K562 (cell line): ENCODE measurements around the gene EFNA2. TPM values are rescaled to one million over a fixed set of nuclear protein-coding genes. Genes with fewer than 3 reads are reported as not detected.

Experiments used
- ATF2 ChIP-seq: sonication (generic); formaldehyde crosslinking; IDR thresholded peaks from 2 replicates; pipeline ENCODE4 v1.8.1; 2022; ENCODE audit warnings: missing genetic modification reagents
- DMBX1 ChIP-seq: fragments of 250-450 bp; sonication (Bioruptor Pico); IDR thresholded peaks from 2 replicates; pipeline ENCODE4 v1.8.0; 2022; ENCODE audit warnings: inconsistent platforms, mild to moderate bottlenecking, moderate library complexity, borderline replicate concordance
- ELF1 ChIP-seq: fragments of 200-800 bp; sonication (Bioruptor generic); IDR thresholded peaks from 2 replicates; pipeline ENCODE4 v1.6.1; 2016; ENCODE audit warnings: missing genetic modification characterization, missing compliant biosample characterization
- GABPB1 ChIP-seq: sonication (generic); formaldehyde crosslinking; IDR thresholded peaks from 2 replicates; pipeline ENCODE4 v1.8.0; 2022; ENCODE audit warnings: mild to moderate bottlenecking, missing genetic modification reagents
- HNRNPLL ChIP-seq: fragments of 200-400 bp; formaldehyde crosslinking; IDR thresholded peaks from 2 replicates; pipeline ENCODE4 v1.6.1; 2017; ENCODE audit warnings: low read length, low read depth, mild to moderate bottlenecking; ENCODE audit not compliant: poor library complexity, severe bottlenecking
- IRF1 ChIP-seq: sonication (generic); formaldehyde crosslinking; IDR thresholded peaks from 2 replicates; pipeline ENCODE4 v1.8.0; 2022; ENCODE audit warnings: missing genetic modification reagents, mild to moderate bottlenecking, borderline replicate concordance
- IRF2 ChIP-seq: sonication (generic); formaldehyde crosslinking; IDR thresholded peaks from 2 replicates; pipeline ENCODE4 v1.8.1; 2022; ENCODE audit warnings: mild to moderate bottlenecking, missing genetic modification reagents
- MCM2 ChIP-seq: fragments of 450-650 bp; IDR thresholded peaks from 2 replicates; pipeline ENCODE4 v1.6.1; 2017; ENCODE audit warnings: low read depth, mild to moderate bottlenecking
- MXI1 ChIP-seq: IDR thresholded peaks from 2 replicates; pipeline ENCODE4 v1.6.1; 2011; ENCODE audit warnings: low read depth, mild to moderate bottlenecking, improper control_type of control experiment, low read length
- NR4A1 ChIP-seq, 2 experiments: fragments of 250-450 bp in 1 of 2; fragments of 450-650 bp in 1 of 2; sonication (Bioruptor Pico) in 1 of 2; IDR thresholded peaks; 2 replicates each; pipeline versions ENCODE4 v1.4.0 to v1.6.1; 2016 to 2020; ENCODE audit warnings: mild to moderate bottlenecking in 2 of 2, missing compliant biosample characterization in 1 of 2, missing genetic modification characterization in 1 of 2, moderate library complexity in 1 of 2
- SRSF3 ChIP-seq: fragments of 200-400 bp; formaldehyde crosslinking; IDR thresholded peaks from 2 replicates; pipeline ENCODE4 v1.6.1; 2016; ENCODE audit warnings: mild to moderate bottlenecking, low read length, moderate library complexity; ENCODE audit not compliant: insufficient read depth
- ZNF197 ChIP-seq: fragments of 200-800 bp; sonication (Bioruptor generic); IDR thresholded peaks from 2 replicates; pipeline ENCODE4 v1.6.1; 2016; ENCODE audit warnings: low read depth, missing genetic modification characterization, missing compliant biosample characterization
- ZNF23 ChIP-seq: fragments of 250-450 bp; sonication (Bioruptor Pico); IDR thresholded peaks from 2 replicates; pipeline ENCODE4 v1.4.0; 2020; ENCODE audit warnings: mild to moderate bottlenecking
- ZNF384 ChIP-seq: IDR thresholded peaks from 2 replicates; pipeline ENCODE4 v1.6.1; 2012; ENCODE audit warnings: low read depth, low read length, improper control_type of control experiment
- ZNF583 ChIP-seq: fragments of 250-450 bp; sonication (Bioruptor Pico); IDR thresholded peaks from 2 replicates; pipeline ENCODE4 v1.4.0; 2020
- ZSCAN29 ChIP-seq: fragments of 450-650 bp; IDR thresholded peaks from 2 replicates; pipeline ENCODE4 v1.6.1; 2017
- polyA plus RNA-seq, 8 experiments: library from polyadenylated mRNA; depleted of rRNA in 4 of 8; stranded (reverse) in 5 of 8; unstranded in 3 of 8; fragments of >200 nt; fragmentation: Nextera tagmentation in 2 of 8; fragmentation: Illumina TruSeq in 1 of 8; extraction: Ambion mirVana in 2 of 8; extraction: Trizol in 1 of 8; gene quantifications; 2 replicates each; pipeline versions ENCODE4 v1.2.1 to v1.2.3, GENCODE V29; 2011 to 2014; ENCODE audit warnings: inconsistent platforms in 1 of 8, missing spikeins in 1 of 8
- total RNA-seq, 7 experiments: library from RNA; depleted of rRNA in 6 of 7; stranded (reverse); fragments of >200 nt in 6 of 7; fragmentation: Illumina TruSeq in 2 of 7; extraction: Trizol in 2 of 7; gene quantifications; 2 replicates each; pipeline versions ENCODE4 v1.2.1 to v1.2.3, GENCODE V29; 2011 to 2021; ENCODE audit warnings: low replicate concordance in 1 of 7
- TF ChIP-seq, protein P1 (sequence below): fragments of 450-650 bp; IDR thresholded peaks from 2 replicates; pipeline ENCODE4 v1.7.1; 2018; ENCODE audit warnings: mild to moderate bottlenecking, low read depth; ENCODE audit not compliant: partially characterized antibody
- TF ChIP-seq, protein P2 (sequence below): fragments of 250-450 bp; sonication (Bioruptor Pico); IDR thresholded peaks from 2 replicates; pipeline ENCODE4 v1.9.0; 2021; ENCODE audit warnings: mild to moderate bottlenecking, inconsistent platforms
- TF ChIP-seq, protein P3 (sequence below): fragments of 450-650 bp; IDR thresholded peaks from 2 replicates; pipeline ENCODE4 v1.6.1; 2016; ENCODE audit warnings: missing biosample characterization, missing genetic modification characterization

EFNA2 gene
- total and polyA plus RNA-seq, 9 of the 15 experiments (the other 6 are each of a cell fraction or from before 2014, with no cell fraction given), result 0.11 to 0.44 (median 0.15) TPM; not detected in 6

GRCh38 chr19:1275260-1275975 is 10.3 kb upstream of the EFNA2 start, which contains the start of gene FAM174C (continued):
- TF ChIP-seq, protein P1, sequence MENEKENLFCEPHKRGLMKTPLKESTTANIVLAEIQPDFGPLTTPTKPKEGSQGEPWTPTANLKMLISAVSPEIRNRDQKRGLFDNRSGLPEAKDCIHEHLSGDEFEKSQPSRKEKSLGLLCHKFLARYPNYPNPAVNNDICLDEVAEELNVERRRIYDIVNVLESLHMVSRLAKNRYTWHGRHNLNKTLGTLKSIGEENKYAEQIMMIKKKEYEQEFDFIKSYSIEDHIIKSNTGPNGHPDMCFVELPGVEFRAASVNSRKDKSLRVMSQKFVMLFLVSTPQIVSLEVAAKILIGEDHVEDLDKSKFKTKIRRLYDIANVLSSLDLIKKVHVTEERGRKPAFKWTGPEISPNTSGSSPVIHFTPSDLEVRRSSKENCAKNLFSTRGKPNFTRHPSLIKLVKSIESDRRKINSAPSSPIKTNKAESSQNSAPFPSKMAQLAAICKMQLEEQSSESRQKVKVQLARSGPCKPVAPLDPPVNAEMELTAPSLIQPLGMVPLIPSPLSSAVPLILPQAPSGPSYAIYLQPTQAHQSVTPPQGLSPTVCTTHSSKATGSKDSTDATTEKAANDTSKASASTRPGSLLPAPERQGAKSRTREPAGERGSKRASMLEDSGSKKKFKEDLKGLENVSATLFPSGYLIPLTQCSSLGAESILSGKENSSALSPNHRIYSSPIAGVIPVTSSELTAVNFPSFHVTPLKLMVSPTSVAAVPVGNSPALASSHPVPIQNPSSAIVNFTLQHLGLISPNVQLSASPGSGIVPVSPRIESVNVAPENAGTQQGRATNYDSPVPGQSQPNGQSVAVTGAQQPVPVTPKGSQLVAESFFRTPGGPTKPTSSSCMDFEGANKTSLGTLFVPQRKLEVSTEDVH, result peak; percentile 30
- TF ChIP-seq ZSCAN29 (no peak; the same call in 1 of the 2 replicates), HNRNPLL (peak; percentile 50), GABPB1 (CRISPR knock-in tag) (peak; percentile 61; the same call in 1 of the 2 replicates), DMBX1 (CRISPR knock-in tag) (no peak), IRF2 (CRISPR knock-in tag) (no peak), ZNF384 (no peak), IRF1 (CRISPR knock-in tag) (no peak), ZNF197 (CRISPR knock-in tag) (0 out of 2 replicates have a peak, but pooled peaks have one; percentile 18), NR4A1 (CRISPR knock-in tag; IDR thresholded peaks at IDR 0.05) (no peak), NR4A1 (tag; IDR thresholded peaks at IDR 0.05) (no peak; the same call in 1 of the 2 replicates), ZNF23 (CRISPR knock-in tag) (no peak), MCM2 (no peak), SRSF3 (no peak), MXI1 (no peak; the same call in none of the 2 replicates), ELF1 (tag) (peak; percentile 98), ZNF583 (CRISPR knock-in tag) (peak; percentile 30; the same call in 1 of the 2 replicates), ATF2 (CRISPR knock-in tag) (no peak)
- TF ChIP-seq, protein P2, sequence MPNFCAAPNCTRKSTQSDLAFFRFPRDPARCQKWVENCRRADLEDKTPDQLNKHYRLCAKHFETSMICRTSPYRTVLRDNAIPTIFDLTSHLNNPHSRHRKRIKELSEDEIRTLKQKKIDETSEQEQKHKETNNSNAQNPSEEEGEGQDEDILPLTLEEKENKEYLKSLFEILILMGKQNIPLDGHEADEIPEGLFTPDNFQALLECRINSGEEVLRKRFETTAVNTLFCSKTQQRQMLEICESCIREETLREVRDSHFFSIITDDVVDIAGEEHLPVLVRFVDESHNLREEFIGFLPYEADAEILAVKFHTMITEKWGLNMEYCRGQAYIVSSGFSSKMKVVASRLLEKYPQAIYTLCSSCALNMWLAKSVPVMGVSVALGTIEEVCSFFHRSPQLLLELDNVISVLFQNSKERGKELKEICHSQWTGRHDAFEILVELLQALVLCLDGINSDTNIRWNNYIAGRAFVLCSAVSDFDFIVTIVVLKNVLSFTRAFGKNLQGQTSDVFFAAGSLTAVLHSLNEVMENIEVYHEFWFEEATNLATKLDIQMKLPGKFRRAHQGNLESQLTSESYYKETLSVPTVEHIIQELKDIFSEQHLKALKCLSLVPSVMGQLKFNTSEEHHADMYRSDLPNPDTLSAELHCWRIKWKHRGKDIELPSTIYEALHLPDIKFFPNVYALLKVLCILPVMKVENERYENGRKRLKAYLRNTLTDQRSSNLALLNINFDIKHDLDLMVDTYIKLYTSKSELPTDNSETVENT (CRISPR knock-in tag), result peak; percentile 88
- TF ChIP-seq, protein P3, sequence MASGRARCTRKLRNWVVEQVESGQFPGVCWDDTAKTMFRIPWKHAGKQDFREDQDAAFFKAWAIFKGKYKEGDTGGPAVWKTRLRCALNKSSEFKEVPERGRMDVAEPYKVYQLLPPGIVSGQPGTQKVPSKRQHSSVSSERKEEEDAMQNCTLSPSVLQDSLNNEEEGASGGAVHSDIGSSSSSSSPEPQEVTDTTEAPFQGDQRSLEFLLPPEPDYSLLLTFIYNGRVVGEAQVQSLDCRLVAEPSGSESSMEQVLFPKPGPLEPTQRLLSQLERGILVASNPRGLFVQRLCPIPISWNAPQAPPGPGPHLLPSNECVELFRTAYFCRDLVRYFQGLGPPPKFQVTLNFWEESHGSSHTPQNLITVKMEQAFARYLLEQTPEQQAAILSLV (tag), result no peak
